GM15510 (cell line): Measurements from ENCODE around the gene BMPR1A.

Experiments used
- POLR2A ChIP-seq: IDR thresholded peaks from 3 replicates; pipeline ENCODE4 v1.6.1; 2011; ENCODE audit warnings: borderline replicate concordance; ENCODE audit not compliant: insufficient read length; ENCODE audit errors: extremely low read depth

Gene BMPR1A

DNA sequence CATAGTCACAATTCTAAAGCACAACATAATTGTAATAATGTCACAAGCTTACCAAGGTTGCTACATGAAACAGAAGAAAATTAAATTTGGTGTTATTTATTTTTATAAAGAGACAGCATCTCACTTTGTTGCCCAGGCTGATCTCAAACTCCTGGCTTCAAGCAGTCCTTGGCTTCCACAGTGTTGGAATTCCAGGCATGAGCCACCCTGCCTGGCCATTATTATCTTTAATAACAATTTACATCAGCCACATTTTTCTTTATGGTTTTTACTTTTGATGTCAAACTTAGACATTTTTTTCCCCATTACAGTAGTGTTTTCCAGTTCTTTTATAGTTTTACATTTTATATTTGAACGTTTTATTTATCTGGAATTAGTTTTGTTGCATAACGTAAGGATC lies 46.7 kb downstream of the BMPR1A start:
- TF ChIP-seq POLR2A: no peak

DNA sequence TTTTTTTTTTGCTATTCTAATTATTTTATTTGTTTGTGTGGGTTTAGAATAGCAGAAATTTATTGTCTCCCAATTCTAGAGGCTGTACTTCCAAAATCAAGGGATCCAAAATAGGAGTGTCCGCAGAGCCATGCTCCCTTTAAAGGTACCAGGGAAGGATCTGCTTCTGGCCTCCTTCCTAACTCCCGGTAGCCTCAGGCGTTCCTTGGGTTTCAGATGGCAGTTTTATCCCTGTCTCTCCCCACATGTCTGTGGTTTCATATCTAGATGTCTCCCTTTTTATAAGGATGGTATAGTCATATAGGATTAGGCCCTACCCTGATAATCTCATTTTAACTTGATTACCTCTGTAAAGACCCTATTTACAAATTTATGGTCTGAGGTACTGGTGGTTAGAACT lies 48.4 kb downstream of the BMPR1A start:
- TF ChIP-seq POLR2A: no peak

DNA sequence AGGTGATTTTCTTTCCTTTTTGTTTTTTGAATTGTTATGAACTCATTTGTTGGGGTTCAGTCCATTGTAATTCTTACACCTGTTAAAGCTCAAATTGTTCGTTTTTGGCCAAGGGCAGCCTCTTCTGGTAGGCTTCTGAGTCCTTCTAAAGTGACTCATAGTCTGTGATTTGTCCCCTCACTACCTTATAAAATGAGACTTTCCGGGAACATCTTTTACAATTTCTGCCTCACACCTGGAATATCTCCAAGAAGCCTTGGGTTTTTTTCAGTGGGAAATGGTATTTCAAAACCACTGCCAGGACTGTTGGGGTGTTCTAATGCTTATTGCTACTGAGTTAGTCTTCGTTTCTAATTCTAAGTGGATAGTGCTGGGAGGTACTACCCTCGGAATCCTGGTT lies 56.7 kb downstream of the BMPR1A start:
- no peak for TF ChIP-seq POLR2A

DNA sequence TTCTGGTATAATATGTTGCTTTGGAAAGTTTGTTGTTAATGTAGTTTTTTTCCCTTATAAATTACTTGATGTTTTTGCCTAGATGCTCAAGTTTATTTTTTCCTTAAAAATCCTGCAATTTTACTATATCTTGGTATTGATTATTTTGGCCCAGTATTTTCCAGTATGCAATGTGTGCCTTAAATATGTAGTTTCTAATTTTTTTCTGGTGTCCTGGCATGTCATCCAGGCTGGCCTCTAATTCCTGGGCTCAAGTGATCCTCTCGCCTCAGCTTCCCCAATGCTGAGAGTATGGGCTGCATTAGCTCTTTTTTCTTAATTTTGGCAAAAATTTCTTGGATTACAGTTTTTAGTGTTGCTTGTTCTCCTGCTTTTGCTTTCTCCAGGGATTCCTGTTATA lies 57.6 kb downstream of the BMPR1A start:
- TF ChIP-seq POLR2A: no peak

DNA sequence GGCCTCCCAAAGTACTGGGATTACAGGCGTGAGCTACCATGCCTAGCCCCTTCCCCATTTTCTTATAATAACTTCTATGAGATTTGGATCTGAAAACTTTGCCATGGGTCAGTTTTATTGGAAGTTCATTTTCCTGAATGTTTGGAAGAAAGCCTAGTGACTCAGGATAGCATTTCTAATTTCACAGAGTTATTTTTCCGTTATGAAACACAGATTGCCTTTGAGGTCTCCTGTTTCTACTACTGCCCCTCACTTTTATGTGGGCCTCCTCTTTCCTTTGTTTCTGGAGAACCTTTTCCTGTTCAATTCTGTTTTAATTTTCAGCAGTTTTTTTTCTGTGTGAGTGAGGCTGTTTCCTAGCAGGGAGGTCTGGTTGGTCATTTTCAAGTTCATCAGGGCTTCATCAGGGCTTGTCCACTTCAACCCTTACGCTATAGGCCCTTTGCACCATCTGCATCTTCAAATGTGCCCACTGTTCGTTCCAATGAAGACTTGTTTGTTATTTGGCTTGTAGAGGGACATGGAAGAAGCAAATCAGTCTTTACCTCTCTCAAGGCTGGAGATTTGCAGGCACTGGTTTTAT lies 58.7 kb downstream of the BMPR1A start:
- no peak for TF ChIP-seq POLR2A

DNA sequence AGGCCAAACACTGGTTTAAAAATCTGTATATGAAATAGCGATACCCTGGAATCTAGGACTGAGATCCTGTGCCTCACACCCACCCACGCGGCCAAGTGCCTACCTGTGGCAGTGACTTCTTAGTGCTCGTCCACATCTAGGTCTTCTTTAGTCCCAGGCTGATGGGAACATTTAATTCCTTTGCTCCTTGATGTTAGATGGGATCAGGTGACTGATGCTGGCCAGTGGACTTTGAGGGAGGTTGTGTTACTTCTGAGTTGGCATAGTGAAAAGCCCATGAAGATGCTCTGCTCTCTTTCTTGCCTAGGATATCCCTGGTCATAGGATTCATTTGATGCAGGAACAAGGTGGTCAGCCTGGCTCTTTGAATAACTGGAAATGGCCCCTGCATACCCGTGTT lies 59.2 kb downstream of the BMPR1A start:
- TF ChIP-seq POLR2A: no peak

DNA sequence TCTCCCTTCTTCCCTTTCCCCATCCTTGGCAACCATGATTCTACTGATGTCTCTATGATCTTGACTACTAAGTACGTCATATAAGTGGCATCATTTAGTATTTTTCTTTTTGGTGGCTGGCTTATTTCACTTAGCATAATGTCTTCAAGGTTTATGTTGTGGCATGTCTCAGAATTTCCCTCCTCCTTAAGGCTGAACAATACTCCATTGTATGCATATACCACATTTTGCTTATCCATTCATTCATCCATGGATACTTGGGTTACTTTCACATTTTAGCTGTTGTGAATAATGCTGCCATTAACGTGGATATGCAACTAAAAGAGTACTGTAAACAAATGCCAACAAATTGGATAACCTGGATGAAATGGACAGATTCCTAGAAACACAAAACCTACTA lies 60.8 kb downstream of the BMPR1A start:
- TF ChIP-seq POLR2A: no peak

DNA sequence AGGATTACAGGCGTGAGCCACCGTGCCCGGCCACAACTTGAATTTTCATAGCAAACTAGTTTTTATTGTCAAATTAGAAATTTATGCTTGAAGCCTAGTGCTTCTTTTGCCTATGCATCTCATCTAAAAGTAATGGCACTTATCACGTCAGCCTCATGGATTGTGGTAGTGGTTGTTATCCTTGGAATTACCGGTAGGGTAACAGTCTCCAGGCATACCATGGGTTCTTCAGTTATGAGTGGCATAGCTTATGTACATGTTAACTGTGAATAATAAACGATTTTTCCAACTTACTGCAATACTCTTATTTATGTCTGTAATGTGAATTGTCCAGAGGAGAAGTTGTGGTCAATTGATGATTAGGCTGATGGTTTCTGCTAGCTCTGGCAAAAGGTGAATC lies 63.1 kb downstream of the BMPR1A start:
- TF ChIP-seq POLR2A: no peak

DNA sequence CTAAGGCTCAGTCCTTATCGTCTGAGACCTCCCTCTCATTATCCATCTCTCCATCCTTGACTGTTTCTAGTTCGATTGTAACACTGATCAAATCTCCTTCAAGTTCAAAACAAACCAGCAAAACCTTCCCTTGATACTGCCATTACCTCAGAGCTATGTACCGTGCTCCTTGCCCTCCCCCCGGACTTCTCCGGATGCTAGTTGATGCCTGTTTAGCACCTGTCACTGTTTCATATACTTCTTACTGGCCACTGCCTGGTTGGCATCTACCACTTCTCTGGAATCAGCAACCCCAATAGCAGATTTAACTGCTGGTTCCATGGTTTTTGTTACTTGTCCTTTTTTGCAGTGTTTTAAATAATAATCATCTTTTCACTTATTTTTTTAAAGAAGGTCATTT lies 64.1 kb downstream of the BMPR1A start:
- TF ChIP-seq POLR2A: no peak

DNA sequence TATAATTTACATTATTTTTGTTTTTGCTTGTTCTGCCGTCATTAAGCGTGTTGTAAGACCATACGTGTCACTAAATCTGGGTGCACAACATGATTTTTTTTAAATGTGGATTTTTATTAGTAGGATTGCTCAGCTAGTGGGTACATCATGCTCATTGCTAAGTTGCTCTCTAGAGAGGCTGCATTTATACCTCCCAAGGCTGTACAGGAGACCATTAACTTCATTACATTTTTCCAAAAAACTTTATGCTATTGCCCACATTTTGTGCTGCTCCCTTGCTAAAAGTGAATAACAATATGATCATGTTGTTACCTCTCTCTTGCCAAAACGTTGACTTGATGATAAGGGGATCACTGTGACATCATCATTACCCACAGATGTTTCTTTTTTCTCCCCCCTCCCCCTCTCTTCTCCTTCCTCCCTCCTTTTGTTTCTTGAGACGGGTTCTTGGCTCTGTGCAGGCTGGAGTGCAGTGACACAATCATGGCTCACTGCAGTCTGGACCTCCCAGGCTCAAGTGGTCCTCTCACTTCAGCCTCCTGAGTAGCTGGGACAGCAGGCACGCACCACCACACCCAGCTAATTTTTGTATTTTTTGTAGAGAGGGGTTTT lies 65.1 kb downstream of the BMPR1A start:
- no peak for TF ChIP-seq POLR2A

DNA sequence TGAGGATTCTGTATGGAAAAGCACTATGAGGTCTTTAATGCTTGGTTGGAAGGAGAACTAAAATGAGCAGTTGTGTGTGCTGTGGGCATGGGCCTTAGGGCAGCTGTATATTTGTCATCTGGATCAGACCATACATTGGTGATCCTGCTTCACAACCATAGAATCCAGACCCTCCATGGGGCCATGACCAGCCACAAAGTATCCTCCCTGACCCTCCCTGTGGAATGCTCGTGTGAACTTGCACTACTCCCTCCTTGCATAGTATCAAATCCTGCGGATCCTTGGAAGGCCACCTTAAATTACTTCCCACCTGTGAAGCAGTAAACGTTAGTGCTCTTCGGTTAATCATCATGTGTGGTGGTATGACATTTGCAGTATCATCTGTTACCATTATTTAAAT lies 67.1 kb downstream of the BMPR1A start:
- TF ChIP-seq POLR2A: no peak

DNA sequence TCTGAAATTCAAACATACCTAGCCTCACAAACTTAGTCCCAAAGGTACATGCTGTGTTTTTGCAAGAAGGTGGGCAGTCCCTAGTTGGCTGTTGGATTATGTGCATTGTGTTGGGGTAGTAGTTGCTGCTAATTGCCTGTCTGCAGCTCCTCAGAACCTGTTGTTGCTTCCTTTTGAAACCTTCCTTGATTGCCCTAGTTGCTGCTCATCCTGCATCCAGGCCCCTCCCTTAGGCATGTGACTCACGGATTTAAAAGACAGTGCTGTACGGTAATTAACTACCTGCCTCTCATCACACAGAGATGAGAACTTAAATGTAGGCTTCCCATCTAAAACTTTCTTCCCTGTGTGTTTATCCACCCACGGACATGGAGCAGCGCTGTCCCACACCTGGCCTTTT lies 67.7 kb downstream of the BMPR1A start:
- TF ChIP-seq POLR2A: no peak

DNA sequence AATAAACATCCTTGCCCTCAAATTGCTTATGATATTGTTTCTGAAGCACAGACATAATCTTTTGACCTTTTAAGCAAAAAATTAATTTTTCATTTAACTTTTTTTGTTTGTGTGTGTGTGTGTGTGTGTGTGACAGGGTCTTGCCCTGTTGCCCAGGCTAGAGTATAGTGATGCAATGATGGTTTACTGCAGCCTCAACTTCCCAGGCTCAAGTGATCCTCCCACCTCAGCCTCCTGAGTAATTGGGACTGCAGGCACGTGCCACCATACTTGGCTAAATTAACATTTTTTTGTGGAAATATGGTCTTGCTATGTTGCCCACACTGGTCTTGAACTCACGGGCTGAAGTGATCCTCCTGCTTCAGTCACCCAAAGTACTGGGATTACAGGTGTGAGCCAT lies 68.9 kb downstream of the BMPR1A start:
- no peak for TF ChIP-seq POLR2A

DNA sequence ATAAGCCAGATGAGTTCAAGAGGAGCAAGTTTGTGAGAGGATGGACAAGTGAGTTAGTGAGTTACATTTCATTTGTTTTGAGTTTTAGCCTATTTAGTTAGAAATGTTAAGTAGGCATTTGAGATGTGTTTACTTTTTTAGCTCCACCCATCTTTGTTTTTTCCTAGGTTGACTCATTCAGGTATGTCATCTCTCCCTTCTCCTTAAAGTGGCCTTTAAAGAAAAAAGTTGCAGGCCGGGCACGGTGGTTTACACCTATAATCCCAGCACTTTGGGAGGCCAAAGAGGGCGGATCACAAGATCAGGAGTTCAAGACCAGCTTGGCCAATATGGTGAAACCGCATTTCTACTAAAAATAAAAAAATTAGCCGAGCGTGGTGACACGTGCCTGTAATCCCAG lies 71.2 kb downstream of the BMPR1A start:
- no peak for TF ChIP-seq POLR2A

DNA sequence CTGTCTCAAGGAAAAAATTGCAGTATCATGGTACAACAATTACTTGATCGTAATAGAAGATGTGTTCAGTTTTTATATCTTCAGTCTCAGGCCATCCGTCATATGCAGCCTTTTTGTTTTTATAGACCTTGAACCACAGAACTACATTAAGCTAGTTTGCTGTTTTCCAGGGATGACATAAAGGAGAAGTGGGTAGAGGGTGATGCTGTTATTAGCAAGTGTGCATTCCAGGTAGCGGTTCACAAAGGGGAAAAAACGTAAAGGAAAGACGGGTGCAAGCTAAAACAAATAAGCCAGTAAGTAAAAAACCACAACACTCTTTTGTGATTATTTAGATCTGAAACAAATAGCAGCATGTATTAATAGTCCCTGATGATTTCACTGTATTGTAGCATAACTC lies 71.7 kb downstream of the BMPR1A start:
- TF ChIP-seq POLR2A: no peak

DNA sequence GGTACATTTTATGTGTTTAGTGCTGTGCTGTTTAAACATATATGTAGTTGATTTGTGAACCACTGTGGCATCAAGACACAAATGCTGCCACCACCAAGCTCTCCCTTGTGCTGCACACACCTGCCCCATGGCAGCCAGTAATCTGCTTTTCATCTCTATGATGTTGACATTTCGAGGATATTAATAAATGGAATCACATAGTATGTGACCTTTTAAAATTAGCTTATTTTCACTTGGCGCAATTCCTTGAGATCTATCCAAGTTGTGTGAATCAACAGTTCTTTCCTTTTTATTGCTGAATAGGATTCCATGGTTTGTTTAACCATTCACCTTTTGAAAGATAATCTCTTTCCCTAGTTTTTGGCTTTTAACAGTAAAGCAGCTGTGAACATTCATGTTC lies 73.1 kb downstream of the BMPR1A start:
- no peak for TF ChIP-seq POLR2A

DNA sequence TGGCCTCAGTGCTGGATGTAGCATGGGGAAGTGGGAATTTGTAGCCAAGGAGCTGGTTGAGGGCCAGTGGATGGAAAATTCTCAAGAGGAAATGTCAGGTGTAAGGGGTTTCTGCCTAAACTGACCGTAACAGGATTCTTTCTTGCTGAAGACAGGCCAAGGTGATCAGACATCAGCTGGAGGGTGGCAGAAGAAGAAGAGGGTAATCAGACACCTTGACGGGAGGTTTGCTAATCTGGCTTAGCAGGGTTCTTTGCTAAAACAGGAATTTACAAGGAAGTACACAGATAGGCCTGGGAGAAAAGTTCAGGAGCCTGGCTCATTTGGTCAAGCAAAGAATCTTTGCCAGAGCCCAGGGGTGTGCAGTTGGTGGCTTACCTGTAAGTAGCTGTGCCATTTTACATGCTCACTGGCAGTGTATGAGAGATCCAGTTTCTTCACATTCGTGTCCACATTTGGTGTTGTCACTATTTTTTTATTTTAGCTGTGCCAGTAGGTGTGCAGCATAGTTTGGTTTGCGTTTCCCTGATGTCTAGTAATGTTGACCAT lies 73.7 kb downstream of the BMPR1A start:
- no peak for TF ChIP-seq POLR2A

DNA sequence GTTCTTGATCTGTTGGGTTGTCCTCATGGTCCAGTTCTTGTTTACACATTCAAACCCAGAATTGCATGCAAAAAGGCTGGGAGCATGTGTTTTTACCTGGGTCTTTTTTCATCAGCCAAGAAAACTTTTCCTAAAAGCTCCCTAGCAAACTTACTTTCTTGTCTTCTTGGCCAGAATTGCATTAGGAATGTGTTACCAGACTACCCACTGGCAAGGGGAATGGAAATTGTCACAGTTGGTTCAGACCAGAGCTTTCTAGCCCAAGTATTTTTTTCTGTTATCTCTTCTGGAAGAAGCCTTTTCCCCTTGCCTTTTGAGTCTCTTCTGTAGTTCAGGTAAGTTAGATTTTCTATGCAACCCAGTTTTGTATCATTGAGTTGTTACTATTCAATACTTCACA lies 77.5 kb downstream of the BMPR1A start:
- TF ChIP-seq POLR2A: no peak

DNA sequence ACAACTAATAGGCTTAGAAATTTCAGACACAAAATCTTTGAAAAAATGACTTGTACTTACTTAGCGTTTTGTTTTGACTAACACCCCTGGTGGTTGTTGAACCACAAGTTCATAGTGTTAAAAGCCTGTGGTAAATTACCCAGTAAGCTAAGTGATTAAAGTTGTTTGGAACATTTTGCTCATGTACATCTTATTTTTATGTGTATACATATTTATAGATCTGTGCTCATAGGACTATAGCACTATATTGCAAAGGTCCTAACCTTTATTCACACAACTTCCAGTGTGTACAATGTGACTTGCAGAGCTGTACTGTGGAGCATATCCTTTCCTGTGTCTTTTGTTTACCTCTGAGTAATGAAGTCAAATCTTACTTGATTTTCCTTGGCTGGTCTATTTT lies 79.6 kb downstream of the BMPR1A start:
- no peak for TF ChIP-seq POLR2A
